ENCODE measurements around the gene HOXC12. TPM values are rescaled to one million over a fixed set of nuclear protein-coding genes. Genes with fewer than 3 reads are reported as not detected.

HOXC12 gene
- total and polyA plus RNA-seq, 2 of the 8 experiments (the other 6 are each of a cell fraction or from before 2014, with no cell fraction given) = not detected

MicroRNAs encoded within 50 kb of the gene (microRNA counts, 767-probe panel; counts per million panel counts)
- 879 counts per million, percentile 95 among the panel's probes with 10 or more counts for microRNA hsa-miR-196a-5p

Small RNA genes within 50 kb of the gene (microRNA-seq; reads per million reads assigned to microRNA genes)
- 0 to 0.46 reads per million in 2 experiments for gene MIR196A2 (ENCODE audit: borderline microRNAs expressed in 2 of 2, borderline number of aligned reads in 2 of 2, borderline replicate concordance in 1 of 2)

Small RNA genes within 50 kb of the gene (small RNA-seq; reads per million reads assigned to genes)
- gene AC012531.3 (ENCODE audit: insufficient read depth) (not detected), gene AC012531.4 (ENCODE audit: insufficient read depth) (not detected), gene MIR196A2 (ENCODE audit: insufficient read depth) (not detected), gene RF01905 (ENCODE audit: insufficient read depth) (not detected), gene RF01906 (ENCODE audit: insufficient read depth) (not detected)

Other genes with a start within 250 kb of the HOXC12 start
- gene CALCOCO1, start 227.5 kb upstream of the HOXC12 start, total RNA-seq (2021; fragmentation: NEBNext Ultra II Directional; extraction: Animal tissue kit (Norgen Biotek cat#: 25700)) = 18.7 and 20.3 TPM in 2 replicates
- gene CALCOCO1, start 227.5 kb upstream of the HOXC12 start, polyA plus RNA-seq (2011; rRNA removed) = 35.3 and 39.3 TPM in 2 replicates
- gene CISTR, start 202.9 kb upstream of the HOXC12 start, total RNA-seq (2021; fragmentation: NEBNext Ultra II Directional; extraction: Animal tissue kit (Norgen Biotek cat#: 25700)) = not detected in 2 replicates
- gene CISTR, start 202.9 kb upstream of the HOXC12 start, polyA plus RNA-seq (2011; rRNA removed) = not detected in 2 replicates
- gene HOXC13, start 16.1 kb upstream of the HOXC12 start, total RNA-seq (2021; fragmentation: NEBNext Ultra II Directional; extraction: Animal tissue kit (Norgen Biotek cat#: 25700)) = 0.13 TPM in 1 of 2 replicates, not detected in the other
- 0.02 TPM in 1 of 2 replicates, not detected in the other for gene HOXC13, start 16.1 kb upstream of the HOXC12 start, polyA plus RNA-seq (2011; rRNA removed)
- not detected in 2 replicates for gene HOXC11, start 18.2 kb downstream of the HOXC12 start, total RNA-seq (2021; fragmentation: NEBNext Ultra II Directional; extraction: Animal tissue kit (Norgen Biotek cat#: 25700))
- not detected in 2 replicates for gene HOXC11, start 18.2 kb downstream of the HOXC12 start, polyA plus RNA-seq (2011; rRNA removed)
- gene HOTAIR, start 20.1 kb downstream of the HOXC12 start, total RNA-seq (2021; fragmentation: NEBNext Ultra II Directional; extraction: Animal tissue kit (Norgen Biotek cat#: 25700)) = not detected in 2 replicates
- not detected in 2 replicates for gene HOTAIR, start 20.1 kb downstream of the HOXC12 start, polyA plus RNA-seq (2011; rRNA removed)
- gene HOXC10, start 30.2 kb downstream of the HOXC12 start, total RNA-seq (2021; fragmentation: NEBNext Ultra II Directional; extraction: Animal tissue kit (Norgen Biotek cat#: 25700)) = not detected in 2 replicates
- not detected in 2 replicates for gene HOXC10, start 30.2 kb downstream of the HOXC12 start, polyA plus RNA-seq (2011; rRNA removed)
- not detected in 2 replicates for gene HOXC9, start 45.3 kb downstream of the HOXC12 start, total RNA-seq (2021; fragmentation: NEBNext Ultra II Directional; extraction: Animal tissue kit (Norgen Biotek cat#: 25700))
- not detected in 2 replicates for gene HOXC9, start 45.3 kb downstream of the HOXC12 start, polyA plus RNA-seq (2011; rRNA removed)
- gene HOXC8, start 54.1 kb downstream of the HOXC12 start, total RNA-seq (2021; fragmentation: NEBNext Ultra II Directional; extraction: Animal tissue kit (Norgen Biotek cat#: 25700)) = not detected in 2 replicates
- gene HOXC8, start 54.1 kb downstream of the HOXC12 start, polyA plus RNA-seq (2011; rRNA removed) = not detected in 2 replicates
- not detected in 2 replicates for gene HOXC6, start 73.5 kb downstream of the HOXC12 start, total RNA-seq (2021; fragmentation: NEBNext Ultra II Directional; extraction: Animal tissue kit (Norgen Biotek cat#: 25700))
- gene HOXC6, start 73.5 kb downstream of the HOXC12 start, polyA plus RNA-seq (2011; rRNA removed) = not detected in 2 replicates
- not detected in 2 replicates for gene HOXC5, start 78.1 kb downstream of the HOXC12 start, total RNA-seq (2021; fragmentation: NEBNext Ultra II Directional; extraction: Animal tissue kit (Norgen Biotek cat#: 25700))
- gene HOXC5, start 78.1 kb downstream of the HOXC12 start, polyA plus RNA-seq (2011; rRNA removed) = not detected in 2 replicates
- gene HOXC4, start 98.9 kb downstream of the HOXC12 start, total RNA-seq (2021; fragmentation: NEBNext Ultra II Directional; extraction: Animal tissue kit (Norgen Biotek cat#: 25700)) = not detected in 2 replicates
- not detected in 2 replicates for gene HOXC4, start 98.9 kb downstream of the HOXC12 start, polyA plus RNA-seq (2011; rRNA removed)
- gene SMUG1, start 234.1 kb downstream of the HOXC12 start, total RNA-seq (2021; fragmentation: NEBNext Ultra II Directional; extraction: Animal tissue kit (Norgen Biotek cat#: 25700)) = 15.8 and 18.6 TPM in 2 replicates
- gene SMUG1, start 234.1 kb downstream of the HOXC12 start, polyA plus RNA-seq (2011; rRNA removed) = 35.0 and 35.7 TPM in 2 replicates

Measured in H1 (cell line).